Measurements from ENCODE around the gene KLF3. TPM values are rescaled to one million over a fixed set of nuclear protein-coding genes. Genes with fewer than 3 reads are reported as not detected.

Gene KLF3
- total and polyA plus RNA-seq, 2 of the 8 experiments (the other 6 are each of a cell fraction or from before 2014, with no cell fraction given), result 8.0 to 14.9 TPM

DNA sequence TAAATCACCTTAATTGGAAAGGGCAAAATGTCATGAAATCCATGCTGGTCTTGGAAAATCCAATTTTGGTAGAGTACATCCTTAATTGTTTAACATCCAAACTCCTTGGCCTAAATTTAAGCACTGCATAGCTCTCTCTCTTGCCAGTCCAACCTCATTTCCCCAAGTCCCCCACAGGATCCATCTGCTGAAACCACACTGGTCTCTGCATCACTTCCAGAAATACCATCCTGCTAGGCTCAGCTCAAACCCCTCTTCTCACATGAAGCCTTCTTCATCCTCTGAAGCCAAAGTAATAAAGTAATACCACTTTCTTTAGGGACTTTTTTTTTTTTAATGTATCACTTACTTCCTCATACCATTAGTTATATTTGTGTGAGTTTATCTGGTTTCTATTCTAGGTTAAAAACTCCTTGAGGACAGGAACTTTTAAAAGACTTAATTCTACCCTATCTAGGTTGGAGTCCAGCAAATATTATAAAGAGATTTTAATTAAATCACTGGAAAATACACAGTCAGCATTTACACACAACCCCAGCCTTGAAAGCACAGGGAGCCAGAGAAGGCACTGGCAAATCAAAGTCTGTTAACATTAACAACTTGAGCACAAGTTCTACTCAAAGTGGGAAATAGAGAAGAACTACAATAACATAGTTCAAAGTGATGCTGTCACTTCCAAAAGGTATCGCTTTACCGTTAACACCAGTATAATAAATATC, 16.7 kb upstream of the KLF3 start:
- TF ChIP-seq, protein P1, sequence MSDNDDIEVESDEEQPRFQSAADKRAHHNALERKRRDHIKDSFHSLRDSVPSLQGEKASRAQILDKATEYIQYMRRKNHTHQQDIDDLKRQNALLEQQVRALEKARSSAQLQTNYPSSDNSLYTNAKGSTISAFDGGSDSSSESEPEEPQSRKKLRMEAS (IDR thresholded peaks at IDR 0.05), result no peak
- peak; percentile 11; the same call in 1 of the 2 replicates for TF ChIP-seq MAFK (IDR thresholded peaks at IDR 0.05; ENCODE audit: low read depth, low read length)
- no peak for TF ChIP-seq SP1 (IDR thresholded peaks at IDR 0.05; ENCODE audit: low read depth, low read length)
- Histone ChIP-seq H3K79me1 (ENCODE audit: low read depth, low read length) (no peaks in the 10 kb centered on the region), H3K9ac (replicated peaks in 1 of 4; ENCODE audit: extremely low read depth in 1 of 4, low read depth in 3 of 4, low read length in 3 of 4) (no peak overlapping the region), H3K9me3 (ENCODE audit: insufficient read depth in 2 of 2, low read depth in 1 of 2, low read length in 1 of 2) (no peaks in the 10 kb centered on the region), H2BK12ac (ENCODE audit: low read depth, low read length) (no peak overlapping the region), H2BK15ac (ENCODE audit: low read length) (no peak overlapping the region), H3K18ac (ENCODE audit: extremely low read depth, low read length) (no peak overlapping the region), H4K20me1 (replicated peaks in 1 of 2; ENCODE audit: control insufficient read depth in 1 of 2, insufficient read depth in 2 of 2, low read length in 2 of 2) (no peaks in the 10 kb centered on the region), H3K4me2 (ENCODE audit: insufficient read depth in 1 of 2, low read depth in 2 of 2, low read length in 2 of 2) (no peak overlapping the region), H3K4me3 (ENCODE audit: extremely low read depth in 1 of 4, insufficient read depth in 2 of 4, low read depth in 3 of 4, low read length in 4 of 4) (no peak overlapping the region), H3K36me3 (ENCODE audit: control insufficient read depth in 2 of 4, insufficient read depth in 4 of 4, low read length in 3 of 4) (no peaks in the 10 kb centered on the region), H3K14ac (ENCODE audit: insufficient read length) (no peak overlapping the region), H4K5ac (ENCODE audit: insufficient read length, low read depth, low read length) (no peak overlapping the region), H2AFZ (ENCODE audit: low read length) (no peak overlapping the region), H4K8ac (ENCODE audit: extremely low read depth, insufficient read depth, low read length) (no peak overlapping the region), H2AK5ac (ENCODE audit: low read depth, low read length) (no peak overlapping the region), H4K91ac (replicated peaks; ENCODE audit: insufficient read length, low read length) (no peak overlapping the region), H3K56ac (replicated peaks; ENCODE audit: insufficient read length, low read depth, low read length) (no peak overlapping the region), H3K27me3 (replicated peaks in 1 of 4; ENCODE audit: control insufficient read depth in 3 of 4, extremely low read depth in 1 of 4, insufficient read depth in 3 of 4, low read length in 3 of 4) (no peaks in the 10 kb centered on the region), H2BK120ac (replicated peaks; ENCODE audit: low read depth, low read length) (no peak overlapping the region), H3K23ac (ENCODE audit: insufficient read length) (no peak overlapping the region), H3K79me2 (ENCODE audit: control insufficient read depth in 1 of 2, insufficient read depth in 2 of 2, low read length in 2 of 2) (no peaks in the 10 kb centered on the region; a peak in 1 of 4 replicates), H3K27ac (ENCODE audit: low read depth, low read length) (no peak overlapping the region), H2BK20ac (ENCODE audit: low read length) (no peak overlapping the region), H3K4ac (replicated peaks; ENCODE audit: insufficient read length, low read depth, low read length) (no peak overlapping the region), H3K4me1 (replicated peaks in 1 of 4; ENCODE audit: control insufficient read depth in 3 of 4, insufficient read depth in 4 of 4, low read length in 3 of 4) (no peaks in the 10 kb centered on the region), H3K23me2 (ENCODE audit: low read depth, low read length) (no peaks in the 10 kb centered on the region), H2BK5ac (ENCODE audit: low read depth, low read length) (no peak overlapping the region)
- 98% methylated on average over 2 of the region's 2 CpGs; no CpG with 5 or more reads in 1 of the 2 experiments for WGBS, 2 experiments (ENCODE audit: extremely low coverage in 1 of 2, insufficient coverage in 1 of 2, insufficient read length in 1 of 2, insufficient replicate concordance in 2 of 2, low coverage in 1 of 2, low lambda C conversion rate in 2 of 2, missing lambda C conversion rate in 1 of 2)
- no peak for FAIRE-seq
- ChIA-PET POLR2A (ENCODE audit: partially characterized antibody) (interaction anchor here (0.8 kb wide), 1 partner anchor 20 kb away, joined by 3 read pairs; no protein-coding TSS in a partner anchor), CTCF (ENCODE audit: partially characterized antibody) (interaction anchor here (1.2 kb wide), 1 partner anchor 12 kb away, joined by 5 read pairs; no protein-coding TSS in a partner anchor)
- DNase-seq (ENCODE audit: low read depth in 1 of 2, low spot score in 2 of 2), result no peak
